ENCODE measurements around the gene CD1B. TPM values are rescaled to one million over a fixed set of nuclear protein-coding genes. Genes with fewer than 3 reads are reported as not detected.

The CD1B gene
- total RNA-seq, 1 donor from 2014 or later = not detected

GRCh38 chr1:158333405-158334155, 2.2 kb upstream of the CD1B start:
- TF ChIP-seq CTCF (IDR thresholded peaks at IDR 0.05; ENCODE audit: partially characterized antibody, unreplicated experiment) = no peak
- Mint-ChIP-seq H3K27ac (ENCODE audit: unreplicated experiment) (no peak overlapping the region), H3K4me3 (ENCODE audit: unreplicated experiment) (no peak overlapping the region), H3K9me3 (ENCODE audit: unreplicated experiment) (no peaks in the 10 kb centered on the region), H3K4me1 (ENCODE audit: low read depth, unreplicated experiment) (no peaks in the 10 kb centered on the region), H3K27me3 (ENCODE audit: unreplicated experiment) (no peaks in the 10 kb centered on the region), H3K36me3 (ENCODE audit: unreplicated experiment) (peaks cover 6% of the 10 kb centered on the region)
- no peak for DNase-seq

DNA sequence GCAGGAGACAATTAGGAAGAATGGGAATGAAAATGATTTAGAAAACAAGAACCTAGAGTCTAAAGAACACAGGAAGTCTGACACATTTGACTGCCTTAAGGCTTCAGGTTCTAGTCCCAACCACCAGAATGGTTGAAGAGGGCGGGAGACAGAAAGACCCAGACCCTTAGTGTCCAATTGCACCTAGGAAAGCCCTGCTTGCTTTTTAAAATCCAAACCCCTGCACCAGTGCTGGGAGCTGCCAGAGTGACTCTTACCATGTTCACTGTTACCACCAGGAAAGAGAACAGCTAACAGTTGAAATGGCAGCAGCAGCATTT, 265 bp downstream of the CD1B start:
- H3K36me3 Mint-ChIP-seq (ENCODE audit: unreplicated experiment) = no peaks in the 10 kb centered on the region
- H3K4me3 Mint-ChIP-seq (ENCODE audit: unreplicated experiment) = no peak overlapping the region
- no peak for TF ChIP-seq CTCF (IDR thresholded peaks at IDR 0.05; ENCODE audit: partially characterized antibody, unreplicated experiment)
- no peak overlapping the region for H3K27ac Mint-ChIP-seq (ENCODE audit: unreplicated experiment)
- no peak for DNase-seq
- no peaks in the 10 kb centered on the region for H3K27me3 Mint-ChIP-seq (ENCODE audit: unreplicated experiment)
- H3K4me1 Mint-ChIP-seq (ENCODE audit: low read depth, unreplicated experiment) = no peaks in the 10 kb centered on the region
- H3K9me3 Mint-ChIP-seq (ENCODE audit: unreplicated experiment) = no peaks in the 10 kb centered on the region

- H3K4me1 Mint-ChIP-seq (ENCODE audit: low read depth, unreplicated experiment) = no peaks in the 10 kb centered on the region
- no peaks in the 10 kb centered on the region for H3K9me3 Mint-ChIP-seq (ENCODE audit: unreplicated experiment)
- H3K27ac Mint-ChIP-seq (ENCODE audit: unreplicated experiment) = no peak overlapping the region
- no peak for TF ChIP-seq CTCF (IDR thresholded peaks at IDR 0.05; ENCODE audit: partially characterized antibody, unreplicated experiment)
- no peaks in the 10 kb centered on the region for H3K27me3 Mint-ChIP-seq (ENCODE audit: unreplicated experiment)
- H3K36me3 Mint-ChIP-seq (ENCODE audit: unreplicated experiment) = no peaks in the 10 kb centered on the region
- no peak for DNase-seq
- H3K4me3 Mint-ChIP-seq (ENCODE audit: unreplicated experiment) = no peak overlapping the region
Measured at GRCh38 chr1:158330391-158331105, 783 bp downstream of the CD1B start.

DNA sequence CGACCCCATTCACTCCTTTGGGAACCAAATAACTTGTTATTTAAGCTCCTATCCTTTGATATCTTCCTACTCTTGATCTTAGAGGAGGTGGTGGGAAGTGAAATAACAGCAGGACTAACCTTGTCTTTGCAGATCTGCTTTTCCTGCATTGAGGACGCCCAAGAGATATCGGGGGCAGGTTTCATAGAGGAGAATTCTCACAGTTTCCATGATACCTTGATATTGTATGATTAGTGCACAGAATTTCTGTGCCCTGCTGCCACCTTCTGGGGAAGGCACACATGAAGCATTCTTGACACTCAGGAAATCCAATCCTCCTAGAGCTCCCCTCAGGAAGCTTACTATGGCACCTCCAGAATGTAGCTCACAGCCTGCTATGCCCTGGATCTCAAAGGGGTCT, 1.6 kb downstream of the CD1B start:
- H3K27ac Mint-ChIP-seq (ENCODE audit: unreplicated experiment) = no peak overlapping the region
- no peaks in the 10 kb centered on the region for H3K9me3 Mint-ChIP-seq (ENCODE audit: unreplicated experiment)
- DNase-seq = no peak
- H3K27me3 Mint-ChIP-seq (ENCODE audit: unreplicated experiment) = no peaks in the 10 kb centered on the region
- TF ChIP-seq CTCF (IDR thresholded peaks at IDR 0.05; ENCODE audit: partially characterized antibody, unreplicated experiment) = no peak
- H3K4me3 Mint-ChIP-seq (ENCODE audit: unreplicated experiment) = no peak overlapping the region
- H3K36me3 Mint-ChIP-seq (ENCODE audit: unreplicated experiment) = no peaks in the 10 kb centered on the region
- no peaks in the 10 kb centered on the region for H3K4me1 Mint-ChIP-seq (ENCODE audit: low read depth, unreplicated experiment)

- no peak overlapping the region for H3K4me3 Mint-ChIP-seq (ENCODE audit: unreplicated experiment)
- no peak overlapping the region for H3K27ac Mint-ChIP-seq (ENCODE audit: unreplicated experiment)
- no peaks in the 10 kb centered on the region for H3K36me3 Mint-ChIP-seq (ENCODE audit: unreplicated experiment)
- DNase-seq = no peak
- no peaks in the 10 kb centered on the region for H3K27me3 Mint-ChIP-seq (ENCODE audit: unreplicated experiment)
- TF ChIP-seq CTCF (IDR thresholded peaks at IDR 0.05; ENCODE audit: partially characterized antibody, unreplicated experiment) = no peak
- H3K4me1 Mint-ChIP-seq (ENCODE audit: low read depth, unreplicated experiment) = no peaks in the 10 kb centered on the region
- H3K9me3 Mint-ChIP-seq (ENCODE audit: unreplicated experiment) = no peaks in the 10 kb centered on the region
Measured at GRCh38 chr1:158329300-158329699, 2.0 kb downstream of the CD1B start.

Measured in glutamatergic neuron (in vitro differentiated cells).